Activated naive CD4-positive, alpha-beta T cell treated with anti-CD3 and anti-CD28 coated beads, Interleukin-2, amount 50 U/mL, for 24 hours (primary cell): ENCODE data around the gene HS3ST2.

ENCODE experiments used
- H3K27ac Mint-ChIP-seq: one replicate; pipeline ENCODE4 v1.8.0; 2021; ENCODE audit warnings: mild to moderate bottlenecking, mixed read lengths
- H3K27me3 Mint-ChIP-seq: one replicate; pipeline ENCODE4 v1.8.0; 2021; ENCODE audit warnings: mixed read lengths
- H3K36me3 Mint-ChIP-seq: one replicate; pipeline ENCODE4 v1.8.0; 2021; ENCODE audit warnings: mixed read lengths
- H3K4me1 Mint-ChIP-seq: one replicate; pipeline ENCODE4 v1.8.0; 2021; ENCODE audit warnings: mixed read lengths
- H3K4me3 Mint-ChIP-seq: one replicate; pipeline ENCODE4 v1.8.0; 2021; ENCODE audit warnings: mild to moderate bottlenecking, mixed read lengths
- H3K9me3 Mint-ChIP-seq: one replicate; pipeline ENCODE4 v1.8.0; 2021; ENCODE audit warnings: mixed read lengths

The HS3ST2 gene

GRCh38 chr16:22813948-22814710, at the start of gene HS3ST2:
Gene HS3ST2 (plus strand): TSS chr16:22814162. CDS start chr16:22814611, 449 bp downstream.
- Mint-ChIP-seq H3K4me1 (no peaks in the 10 kb centered on the region), H3K4me3 (no peak within 1 kb of the TSS), H3K27me3 (peaks cover 31% of the 10 kb centered on the region), H3K27ac (no peak within 1 kb of the TSS), H3K36me3 (no peaks in the 10 kb centered on the region), H3K9me3 (no peaks in the 10 kb centered on the region)

DNA sequence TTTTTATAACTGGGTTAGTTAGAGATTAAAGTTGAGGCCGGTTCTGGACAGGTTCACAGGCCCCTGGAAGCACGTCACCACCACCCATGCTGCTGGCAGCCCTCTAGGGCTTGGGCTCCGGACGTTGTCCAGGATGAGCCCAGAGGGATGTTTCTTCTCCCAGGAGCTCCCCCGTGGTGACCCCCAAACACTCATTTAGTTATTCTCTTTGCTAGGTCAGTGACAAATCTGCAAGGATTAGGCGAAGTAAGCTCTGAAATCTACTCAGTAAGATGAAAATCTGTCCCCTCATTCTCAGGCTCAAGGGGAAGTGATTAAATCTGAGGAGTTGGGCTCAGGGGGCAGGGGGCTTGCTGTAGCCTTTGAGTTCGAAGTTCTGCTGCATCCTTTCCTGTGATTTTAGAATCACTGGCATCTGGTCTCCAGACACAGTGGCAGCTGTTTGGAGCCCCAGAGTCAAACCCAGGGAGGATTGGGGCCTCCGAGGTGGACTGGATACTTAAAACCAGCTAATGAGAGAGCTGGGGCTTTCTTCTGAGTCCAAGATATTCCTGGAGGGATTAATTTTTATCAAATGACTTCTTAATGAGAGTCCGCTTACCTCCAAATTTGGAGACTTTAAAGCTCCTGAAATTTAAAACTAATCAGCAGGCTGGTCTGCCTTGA, 49.2 kb upstream of the HS3ST2 start:
- no peak overlapping the region for H3K27ac Mint-ChIP-seq
- H3K36me3 Mint-ChIP-seq, result no peaks in the 10 kb centered on the region
- no peaks in the 10 kb centered on the region for H3K9me3 Mint-ChIP-seq
- H3K4me3 Mint-ChIP-seq, result no peak overlapping the region
- peaks cover 7% of the 10 kb centered on the region for H3K27me3 Mint-ChIP-seq
- H3K4me1 Mint-ChIP-seq, result no peaks in the 10 kb centered on the region

- Mint-ChIP-seq H3K27me3 (peaks cover 13% of the 10 kb centered on the region), H3K27ac (no peak overlapping the region), H3K9me3 (no peaks in the 10 kb centered on the region), H3K36me3 (no peaks in the 10 kb centered on the region), H3K4me3 (no peak overlapping the region), H3K4me1 (no peaks in the 10 kb centered on the region)
These were observed 48.5 kb upstream of the HS3ST2 start for GRCh38 chr16:22765479-22765878.

DNA sequence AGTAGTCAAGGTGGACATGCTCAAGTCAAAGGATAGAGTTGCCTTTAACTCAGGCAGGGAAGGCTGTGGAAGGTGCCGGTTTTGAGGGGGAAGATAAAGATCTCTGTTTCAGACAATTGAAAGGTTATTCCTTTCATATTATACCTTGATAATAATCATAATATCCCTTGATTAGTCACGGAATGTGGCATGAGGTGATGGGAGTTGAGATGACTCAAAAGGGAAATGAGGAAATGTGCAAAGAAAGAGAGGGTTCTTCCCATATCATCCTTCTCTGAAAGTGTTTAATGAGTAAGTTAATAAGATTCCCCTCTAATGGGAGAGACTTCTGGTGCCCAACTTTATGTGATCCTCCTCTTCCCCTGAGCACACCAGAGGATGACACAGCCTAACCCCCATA, 43.1 kb upstream of the HS3ST2 start:
- Mint-ChIP-seq H3K4me3 (no peak overlapping the region), H3K9me3 (no peaks in the 10 kb centered on the region), H3K4me1 (no peaks in the 10 kb centered on the region), H3K27ac (no peak overlapping the region), H3K36me3 (no peaks in the 10 kb centered on the region), H3K27me3 (peaks cover 33% of the 10 kb centered on the region)

- H3K27me3 Mint-ChIP-seq, result peaks cover 33% of the 10 kb centered on the region
- no peaks in the 10 kb centered on the region for H3K9me3 Mint-ChIP-seq
- H3K4me1 Mint-ChIP-seq, result no peaks in the 10 kb centered on the region
- H3K27ac Mint-ChIP-seq, result no peak overlapping the region
- no peak overlapping the region for H3K4me3 Mint-ChIP-seq
- no peaks in the 10 kb centered on the region for H3K36me3 Mint-ChIP-seq
These were observed 42.4 kb upstream of the HS3ST2 start for GRCh38 chr16:22771551-22771950.

GRCh38 chr16:22775220-22775922, 38.6 kb upstream of the HS3ST2 start:
- Mint-ChIP-seq H3K4me3 (no peak overlapping the region), H3K36me3 (no peaks in the 10 kb centered on the region), H3K27ac (no peak overlapping the region), H3K9me3 (no peaks in the 10 kb centered on the region), H3K27me3 (peaks cover 23% of the 10 kb centered on the region), H3K4me1 (no peaks in the 10 kb centered on the region)

- H3K27ac Mint-ChIP-seq, result no peak overlapping the region
- H3K27me3 Mint-ChIP-seq, result peaks cover 3% of the 10 kb centered on the region
- no peaks in the 10 kb centered on the region for H3K9me3 Mint-ChIP-seq
- no peaks in the 10 kb centered on the region for H3K36me3 Mint-ChIP-seq
- H3K4me1 Mint-ChIP-seq, result peaks cover 9% of the 10 kb centered on the region
- no peak overlapping the region for H3K4me3 Mint-ChIP-seq
These were observed 32.5 kb upstream of the HS3ST2 start for GRCh38 chr16:22781480-22781879.

DNA sequence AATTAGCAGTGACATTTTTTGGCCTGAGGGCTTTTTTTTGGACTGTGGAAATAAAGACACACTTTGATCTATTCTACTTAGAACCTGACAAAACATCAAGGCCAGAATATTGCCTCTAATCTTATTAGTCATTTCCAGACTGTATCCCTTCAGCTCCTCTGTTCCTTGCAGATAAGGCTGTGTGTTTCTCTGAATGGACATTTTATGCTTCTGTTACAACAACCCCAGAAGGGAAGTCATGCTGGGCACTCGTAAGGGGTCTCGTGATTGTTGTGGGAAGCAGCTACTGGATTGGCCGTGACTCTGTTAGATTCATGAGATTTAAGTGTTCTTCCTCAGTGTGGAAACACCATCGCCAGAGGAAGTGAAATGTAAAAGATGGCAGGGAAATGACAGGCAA, 31.6 kb upstream of the HS3ST2 start:
- peaks cover 9% of the 10 kb centered on the region for H3K4me1 Mint-ChIP-seq
- no peak overlapping the region for H3K27ac Mint-ChIP-seq
- no peaks in the 10 kb centered on the region for H3K36me3 Mint-ChIP-seq
- H3K27me3 Mint-ChIP-seq, result peaks cover 3% of the 10 kb centered on the region
- no peaks in the 10 kb centered on the region for H3K9me3 Mint-ChIP-seq
- H3K4me3 Mint-ChIP-seq, result no peak overlapping the region

DNA sequence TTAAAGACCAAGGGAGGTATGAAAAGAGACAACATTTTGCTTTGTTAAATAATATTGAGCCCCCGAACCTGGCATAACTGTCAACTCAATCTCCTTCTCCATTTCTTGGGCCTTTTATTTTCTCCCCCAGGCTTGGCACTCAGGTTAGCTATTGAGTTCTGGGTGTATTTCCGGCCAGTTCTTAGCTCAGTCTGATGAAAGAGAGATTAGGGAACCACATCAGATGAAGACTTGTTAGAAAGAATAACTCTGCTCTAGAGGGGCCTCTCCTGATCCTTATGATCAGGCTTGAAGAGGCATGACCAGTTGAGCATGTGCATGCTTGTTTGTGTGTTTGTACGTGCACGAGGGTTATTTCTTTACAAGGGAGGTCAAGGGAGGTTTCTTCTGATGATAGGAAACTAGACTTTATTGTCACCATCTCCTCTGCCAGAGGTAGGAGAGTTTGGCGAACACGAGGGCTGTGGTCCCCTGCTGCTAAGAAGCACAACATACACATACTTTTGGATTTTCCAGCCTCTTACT, 29.2 kb upstream of the HS3ST2 start:
- no peaks in the 10 kb centered on the region for H3K36me3 Mint-ChIP-seq
- H3K9me3 Mint-ChIP-seq, result no peaks in the 10 kb centered on the region
- peaks cover 9% of the 10 kb centered on the region for H3K4me1 Mint-ChIP-seq
- H3K27ac Mint-ChIP-seq, result no peak overlapping the region
- H3K4me3 Mint-ChIP-seq, result no peak overlapping the region
- H3K27me3 Mint-ChIP-seq, result peaks cover 1% of the 10 kb centered on the region

DNA sequence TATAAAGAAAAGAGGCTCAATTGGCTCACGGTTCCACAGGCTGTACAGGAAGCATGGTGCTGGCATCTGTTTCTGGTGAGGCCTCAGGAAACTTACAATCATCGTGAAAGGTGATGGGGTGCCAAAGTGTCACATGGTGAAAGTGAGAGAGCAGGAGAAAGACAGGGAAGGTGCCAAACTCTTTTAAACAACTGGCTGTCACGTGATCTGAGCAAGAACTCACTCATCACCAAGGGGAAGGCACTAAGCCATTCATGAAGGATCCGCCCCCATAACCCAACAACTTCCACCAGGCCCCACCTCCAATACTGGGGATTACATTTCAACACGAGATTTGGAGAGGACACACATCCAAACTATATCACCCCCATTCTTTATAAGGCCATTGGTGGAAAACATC, 28.4 kb upstream of the HS3ST2 start:
- Mint-ChIP-seq H3K4me3 (no peak overlapping the region), H3K4me1 (peaks cover 9% of the 10 kb centered on the region), H3K36me3 (no peaks in the 10 kb centered on the region)

GRCh38 chr16:22786284-22786683, 27.7 kb upstream of the HS3ST2 start:
- Mint-ChIP-seq H3K9me3 (no peaks in the 10 kb centered on the region), H3K27me3 (peaks cover 3% of the 10 kb centered on the region), H3K36me3 (no peaks in the 10 kb centered on the region), H3K4me1 (peaks cover 9% of the 10 kb centered on the region), H3K4me3 (no peak overlapping the region), H3K27ac (no peak overlapping the region)

More for the DNA sequence above, 28.4 kb upstream of the HS3ST2 start:
- no peaks in the 10 kb centered on the region for H3K9me3 Mint-ChIP-seq
- H3K27me3 Mint-ChIP-seq, result peaks cover 2% of the 10 kb centered on the region
- H3K27ac Mint-ChIP-seq, result no peak overlapping the region

GRCh38 chr16:22786691-22787090, 27.3 kb upstream of the HS3ST2 start:
- H3K36me3 Mint-ChIP-seq, result no peaks in the 10 kb centered on the region
- H3K4me1 Mint-ChIP-seq, result peaks cover 9% of the 10 kb centered on the region
- H3K27ac Mint-ChIP-seq, result no peak overlapping the region
- no peaks in the 10 kb centered on the region for H3K9me3 Mint-ChIP-seq
- peaks cover 5% of the 10 kb centered on the region for H3K27me3 Mint-ChIP-seq
- H3K4me3 Mint-ChIP-seq, result no peak overlapping the region

DNA sequence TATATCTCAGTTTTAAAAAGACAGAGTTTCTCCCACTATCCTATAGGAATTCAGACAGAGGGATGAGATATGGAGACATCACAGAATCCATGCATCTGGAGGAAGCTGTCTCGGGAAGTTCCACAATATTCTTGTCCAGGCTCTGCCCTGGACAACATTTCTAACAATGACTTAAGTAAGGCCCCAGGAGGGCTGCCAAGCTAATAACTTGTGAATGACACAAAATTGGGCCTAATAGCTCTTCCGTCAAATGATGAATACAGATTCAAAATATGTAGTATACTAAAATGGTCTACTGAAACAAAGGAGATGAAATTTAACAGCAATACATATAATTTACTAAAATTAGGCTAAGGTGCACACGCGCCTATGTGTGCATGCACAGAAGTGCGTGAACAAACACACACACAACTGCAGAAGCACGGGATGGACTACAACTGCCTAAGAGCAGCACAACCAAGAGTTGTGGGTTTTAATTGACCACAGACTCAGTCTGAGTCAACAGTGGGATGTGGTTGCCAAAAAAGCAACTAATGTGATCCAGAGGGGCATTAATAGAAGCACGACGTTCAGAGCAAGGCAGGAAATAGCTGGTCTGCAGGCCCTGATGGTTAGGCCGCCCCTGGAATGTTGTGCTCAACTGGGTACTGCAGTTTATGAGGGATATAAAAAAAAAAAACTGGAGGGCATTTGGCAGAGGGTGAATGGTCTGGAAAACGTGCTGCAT, 26.3 kb upstream of the HS3ST2 start:
- peaks cover 9% of the 10 kb centered on the region for H3K4me1 Mint-ChIP-seq
- H3K4me3 Mint-ChIP-seq, result no peak overlapping the region
- H3K36me3 Mint-ChIP-seq, result no peaks in the 10 kb centered on the region
- peaks cover 8% of the 10 kb centered on the region for H3K27me3 Mint-ChIP-seq
- no peak overlapping the region for H3K27ac Mint-ChIP-seq
- H3K9me3 Mint-ChIP-seq, result peaks cover 4% of the 10 kb centered on the region

- Mint-ChIP-seq H3K4me1 (peaks cover 9% of the 10 kb centered on the region), H3K36me3 (no peaks in the 10 kb centered on the region), H3K4me3 (no peak overlapping the region), H3K27me3 (peaks cover 8% of the 10 kb centered on the region), H3K27ac (no peak overlapping the region), H3K9me3 (peaks cover 4% of the 10 kb centered on the region)
These were observed 25.8 kb upstream of the HS3ST2 start for GRCh38 chr16:22788193-22788530.

- H3K27me3 Mint-ChIP-seq, result peaks cover 8% of the 10 kb centered on the region
These were observed 24.5 kb upstream of the HS3ST2 start for GRCh38 chr16:22789281-22789945.

More at GRCh38 chr16:22789281-22789945, 24.5 kb upstream of the HS3ST2 start:
- Mint-ChIP-seq H3K36me3 (no peaks in the 10 kb centered on the region), H3K4me1 (peaks cover 4% of the 10 kb centered on the region), H3K9me3 (peaks cover 5% of the 10 kb centered on the region), H3K4me3 (no peak overlapping the region), H3K27ac (no peak overlapping the region)
